GM19193 (cell line): Measurements from ENCODE around the gene PTPRN2.

Experiments used
- POLR2A ChIP-seq: IDR thresholded peaks from 4 replicates; pipeline ENCODE4 v1.6.1; 2011; ENCODE audit not compliant: insufficient read depth, insufficient read length; ENCODE audit errors: extremely low read depth

Gene PTPRN2

GRCh38 chr7:158372400-158373342, 215.0 kb downstream of the PTPRN2 start:
- no peak for TF ChIP-seq POLR2A

DNA sequence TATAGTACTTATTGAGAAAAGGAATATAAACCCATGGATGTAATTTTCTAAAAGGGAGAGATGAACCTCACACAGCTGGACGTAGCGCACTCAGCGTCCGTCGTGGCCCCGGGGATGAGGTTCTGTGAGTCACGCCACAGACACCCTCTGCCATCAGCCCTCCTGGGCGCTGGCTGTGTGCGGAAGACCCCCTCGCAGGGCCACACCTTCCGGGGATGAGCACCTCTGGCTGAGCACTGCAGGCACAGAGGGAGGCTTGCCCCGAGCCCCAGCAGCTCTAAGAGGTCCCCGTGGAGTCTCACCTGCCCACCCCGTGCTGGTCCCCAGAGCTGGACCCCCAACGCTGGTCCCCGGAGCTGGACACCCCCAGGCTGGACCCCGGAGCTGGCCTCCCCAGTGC, 215.8 kb downstream of the PTPRN2 start:
- no peak for TF ChIP-seq POLR2A

DNA sequence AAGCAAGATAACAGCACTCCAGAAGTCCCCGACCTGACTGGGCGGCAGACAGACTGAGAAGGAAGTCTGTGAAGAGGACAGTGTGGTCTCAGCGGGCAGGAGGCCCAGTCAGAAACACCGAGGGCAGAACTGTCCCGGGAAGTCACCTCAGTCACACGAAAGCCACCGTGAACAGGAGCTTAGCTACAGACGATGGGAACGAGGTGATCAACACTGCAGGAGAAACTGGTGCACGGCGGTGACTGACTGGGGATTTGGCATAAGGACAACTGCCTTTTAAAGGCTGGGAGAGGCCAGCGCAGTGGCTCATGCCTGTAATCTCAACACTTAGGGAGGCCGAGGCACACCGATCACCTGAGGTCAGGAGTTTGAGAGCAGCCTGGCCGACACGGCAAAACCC, 217.8 kb downstream of the PTPRN2 start:
- no peak for TF ChIP-seq POLR2A

- TF ChIP-seq POLR2A: no peak
Measured at GRCh38 chr7:158369290-158369689, 218.3 kb downstream of the PTPRN2 start.

DNA sequence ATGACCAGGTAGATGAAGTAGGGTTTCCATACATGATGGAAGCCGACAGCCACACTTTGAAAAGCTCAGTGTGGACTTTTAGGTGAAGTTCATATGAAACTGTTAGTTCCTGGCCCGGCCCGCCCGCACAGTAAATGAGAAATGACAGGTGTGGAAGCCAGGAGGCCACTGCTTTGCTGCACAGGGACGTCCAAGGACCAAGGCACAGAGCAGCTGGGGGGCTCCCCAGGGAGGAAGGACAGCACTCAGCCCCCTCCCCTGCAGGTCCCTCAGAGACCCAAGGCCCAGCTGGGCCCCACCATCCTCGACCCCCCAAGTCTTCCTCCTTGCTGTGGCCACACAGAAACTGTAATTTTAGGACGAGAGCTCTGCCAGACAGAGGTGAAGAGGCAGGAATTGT, 219.2 kb downstream of the PTPRN2 start:
- no peak for TF ChIP-seq POLR2A

DNA sequence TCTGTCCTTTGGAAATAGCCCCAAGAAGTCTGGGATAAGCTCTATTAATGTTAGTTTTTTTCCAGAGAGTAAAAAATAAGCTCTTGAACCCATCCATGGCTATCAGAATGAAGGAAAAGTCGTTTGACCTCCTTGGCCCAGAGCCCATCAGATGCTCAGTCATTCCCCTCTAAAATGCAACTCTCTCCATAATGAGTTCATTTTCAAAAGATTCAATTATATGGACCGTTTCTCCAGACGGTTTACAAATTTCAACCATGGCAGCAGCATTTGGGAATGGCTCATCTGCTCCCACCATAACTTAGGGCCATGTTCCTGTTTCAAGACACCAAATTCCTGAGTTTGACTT, 220.0 kb downstream of the PTPRN2 start:
- TF ChIP-seq POLR2A: no peak

DNA sequence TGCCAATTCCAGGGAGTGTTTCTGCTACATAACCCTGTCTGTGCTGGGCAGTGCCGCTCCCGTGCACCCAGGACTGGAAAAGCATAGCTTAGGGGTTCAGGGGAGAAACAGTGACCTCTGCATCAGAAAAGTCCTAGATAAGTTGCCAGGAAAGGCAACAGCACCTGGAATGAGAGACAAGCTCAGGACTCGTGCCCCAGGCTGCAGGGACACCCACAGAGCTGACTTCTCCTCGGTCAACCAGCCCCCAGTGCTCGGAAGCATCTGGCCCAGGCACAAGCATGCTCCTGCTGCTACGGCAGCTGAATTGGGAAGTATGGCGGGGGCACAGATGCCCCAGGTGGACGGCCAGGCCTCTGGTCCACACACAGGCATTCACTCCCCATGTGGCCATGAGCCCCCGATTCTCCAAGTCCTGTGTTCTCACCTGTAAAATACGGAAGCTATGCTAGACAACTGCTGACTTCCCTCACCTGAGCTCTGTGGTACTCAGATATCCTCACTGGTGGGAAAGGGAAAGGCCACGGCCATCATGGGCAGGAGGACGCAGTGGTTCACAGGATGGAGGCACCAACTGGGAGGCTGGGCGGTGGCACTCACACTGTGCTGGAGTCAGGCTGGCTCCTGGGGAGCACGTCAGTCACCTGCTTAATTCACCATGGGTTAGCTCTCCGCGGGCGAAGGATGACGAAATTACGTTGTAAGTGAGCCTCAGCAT, 220.5 kb downstream of the PTPRN2 start:
- TF ChIP-seq POLR2A: no peak

- no peak for TF ChIP-seq POLR2A
Measured at GRCh38 chr7:158366346-158366745, 221.3 kb downstream of the PTPRN2 start.

- TF ChIP-seq POLR2A: no peak
Measured at GRCh38 chr7:158365267-158365666, 222.4 kb downstream of the PTPRN2 start.

DNA sequence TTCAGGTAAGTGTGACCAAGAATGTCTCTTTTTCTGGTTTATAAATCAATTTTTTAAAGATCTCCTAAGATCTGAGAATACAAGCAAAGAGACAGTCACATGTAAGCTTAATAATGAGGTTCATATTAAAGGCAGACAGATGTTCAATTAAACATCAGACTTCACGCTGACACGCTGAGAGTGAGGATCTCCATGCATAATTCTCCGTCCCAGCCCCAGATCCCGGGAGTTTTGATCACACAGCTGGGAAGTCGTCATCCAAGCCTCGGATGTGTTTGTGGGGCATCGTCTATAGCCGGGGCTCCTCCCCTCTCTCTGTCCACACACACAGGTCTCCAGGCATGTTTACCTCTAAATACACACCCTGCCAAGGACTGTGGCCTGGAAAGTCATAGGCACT, 223.2 kb downstream of the PTPRN2 start:
- no peak for TF ChIP-seq POLR2A

- no peak for TF ChIP-seq POLR2A
Measured at GRCh38 chr7:158362912-158363905, 224.4 kb downstream of the PTPRN2 start.

- TF ChIP-seq POLR2A: no peak
Measured at GRCh38 chr7:158362001-158362400, 225.6 kb downstream of the PTPRN2 start.

DNA sequence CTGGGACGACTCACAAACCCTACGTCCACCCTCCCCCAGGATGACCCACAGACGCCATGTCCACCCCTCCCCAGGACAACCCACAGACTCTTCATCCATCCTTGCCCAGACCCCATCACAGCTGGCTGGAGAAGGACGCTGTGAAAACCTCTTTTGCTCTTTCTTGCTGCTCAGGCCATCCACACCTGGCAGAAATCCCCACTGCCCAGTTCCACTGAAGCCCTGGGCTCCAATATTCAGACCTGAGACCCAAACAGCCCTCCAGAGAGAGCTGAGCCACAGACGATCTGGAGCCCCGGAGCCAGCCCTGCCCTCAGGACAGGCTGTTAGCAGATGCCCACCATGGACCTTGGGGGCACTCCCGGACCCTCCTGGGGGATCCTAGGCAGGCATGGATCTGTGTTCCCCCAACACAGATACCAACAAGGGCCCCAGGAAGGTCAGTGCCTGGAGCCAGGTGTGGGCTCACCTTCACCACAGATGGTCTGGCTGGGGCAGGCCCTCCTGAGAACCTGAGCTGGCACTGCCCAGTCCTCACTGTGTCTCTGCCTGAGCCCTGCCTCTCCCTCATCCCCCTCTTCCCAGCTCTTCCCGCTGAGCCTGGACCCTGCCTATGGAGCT, 226.2 kb downstream of the PTPRN2 start:
- no peak for TF ChIP-seq POLR2A

- TF ChIP-seq POLR2A: no peak
Measured at GRCh38 chr7:158358926-158359645, 228.5 kb downstream of the PTPRN2 start.
